GM13976 (cell line): Measurements from ENCODE around the gene IMMP2L.

ENCODE experiments used
- DNase-seq: peaks from one replicate; pipeline ENCODE4 v3.0.0; 2012; ENCODE audit warnings: low spot score
- in situ Hi-C: fragments of 300-500 bp; cut with MboI; formaldehyde crosslinking; loops from one replicate; pipeline ENCODE4 v1.12.0; 2022; ENCODE audit warnings: low sequenced_read_pairs, mixed read lengths, inconsistent platforms; ENCODE audit not compliant: unreplicated experiment
- TF ChIP-seq, protein P1 (sequence below): IDR thresholded peaks from 2 replicates; pipeline ENCODE4 v1.5.1; 2012; ENCODE audit warnings: borderline replicate concordance, mild to moderate bottlenecking; ENCODE audit not compliant: insufficient read depth; ENCODE audit errors: extremely low read depth, missing control alignments, control extremely low read depth

The IMMP2L gene

DNA sequence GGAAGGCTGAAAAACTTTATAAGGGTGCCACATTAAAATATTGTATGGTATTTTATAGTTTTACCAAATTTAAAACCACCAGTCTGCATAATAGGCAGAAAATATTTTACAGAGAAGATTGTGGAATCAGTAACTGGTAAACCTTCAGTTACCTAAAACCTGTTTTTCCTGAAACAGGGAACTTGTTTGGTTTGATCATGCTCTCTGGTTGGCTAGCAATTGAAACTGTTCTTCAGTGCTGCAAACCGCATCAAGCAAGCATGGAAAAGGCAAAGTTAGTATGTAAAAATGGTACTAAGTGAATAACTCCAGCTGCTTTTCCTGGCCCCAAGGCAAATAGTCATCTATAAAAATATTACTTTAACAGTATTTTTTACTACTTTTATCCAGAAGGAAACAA, 788.2 kb downstream of the IMMP2L start:
- no peak for DNase-seq
- in situ Hi-C loops: no loop called here
- TF ChIP-seq, protein P1, sequence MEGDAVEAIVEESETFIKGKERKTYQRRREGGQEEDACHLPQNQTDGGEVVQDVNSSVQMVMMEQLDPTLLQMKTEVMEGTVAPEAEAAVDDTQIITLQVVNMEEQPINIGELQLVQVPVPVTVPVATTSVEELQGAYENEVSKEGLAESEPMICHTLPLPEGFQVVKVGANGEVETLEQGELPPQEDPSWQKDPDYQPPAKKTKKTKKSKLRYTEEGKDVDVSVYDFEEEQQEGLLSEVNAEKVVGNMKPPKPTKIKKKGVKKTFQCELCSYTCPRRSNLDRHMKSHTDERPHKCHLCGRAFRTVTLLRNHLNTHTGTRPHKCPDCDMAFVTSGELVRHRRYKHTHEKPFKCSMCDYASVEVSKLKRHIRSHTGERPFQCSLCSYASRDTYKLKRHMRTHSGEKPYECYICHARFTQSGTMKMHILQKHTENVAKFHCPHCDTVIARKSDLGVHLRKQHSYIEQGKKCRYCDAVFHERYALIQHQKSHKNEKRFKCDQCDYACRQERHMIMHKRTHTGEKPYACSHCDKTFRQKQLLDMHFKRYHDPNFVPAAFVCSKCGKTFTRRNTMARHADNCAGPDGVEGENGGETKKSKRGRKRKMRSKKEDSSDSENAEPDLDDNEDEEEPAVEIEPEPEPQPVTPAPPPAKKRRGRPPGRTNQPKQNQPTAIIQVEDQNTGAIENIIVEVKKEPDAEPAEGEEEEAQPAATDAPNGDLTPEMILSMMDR: no peak

DNA sequence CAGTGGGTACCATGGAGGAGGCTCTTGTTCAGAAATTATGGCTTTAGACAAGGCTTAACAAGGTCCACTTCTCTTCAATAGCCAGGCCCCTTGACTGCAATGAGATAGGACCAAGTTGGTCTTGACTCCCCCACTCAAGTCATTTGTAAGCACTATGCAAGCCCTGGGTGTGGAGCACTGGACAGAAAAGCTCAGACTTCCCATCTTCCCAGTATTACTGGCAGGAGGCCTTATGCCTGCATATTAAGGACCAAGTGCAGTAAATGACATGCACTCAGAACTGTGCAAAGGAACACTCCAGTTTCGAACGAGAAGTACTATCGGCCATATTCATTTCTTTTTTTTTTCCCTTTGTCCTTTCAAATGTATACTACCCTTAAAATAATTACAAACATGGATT, 789.7 kb downstream of the IMMP2L start:
- TF ChIP-seq, protein P1: no peak
- DNase-seq: no peak
- in situ Hi-C loops: no loop called here

DNA sequence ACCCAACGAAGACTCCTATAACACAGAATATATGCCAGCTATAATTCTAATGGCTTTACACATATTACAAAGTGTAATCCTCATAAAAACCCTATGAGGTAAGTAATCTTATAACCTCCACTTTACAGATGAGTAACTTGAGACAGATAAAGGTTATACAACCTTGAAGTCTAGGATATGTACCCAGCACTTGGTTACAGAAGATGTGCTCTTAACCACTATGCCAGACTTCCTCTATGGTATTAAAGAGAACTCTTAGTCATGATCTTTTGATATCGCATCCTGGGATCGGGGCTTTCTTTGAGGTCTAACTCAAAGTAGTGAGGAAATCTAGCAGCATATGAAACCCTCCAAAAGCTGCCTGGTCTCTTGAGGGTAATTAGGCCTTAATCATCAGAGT, 790.6 kb downstream of the IMMP2L start:
- in situ Hi-C loops: no loop called here
- DNase-seq: no peak
- TF ChIP-seq, protein P1: no peak

DNA sequence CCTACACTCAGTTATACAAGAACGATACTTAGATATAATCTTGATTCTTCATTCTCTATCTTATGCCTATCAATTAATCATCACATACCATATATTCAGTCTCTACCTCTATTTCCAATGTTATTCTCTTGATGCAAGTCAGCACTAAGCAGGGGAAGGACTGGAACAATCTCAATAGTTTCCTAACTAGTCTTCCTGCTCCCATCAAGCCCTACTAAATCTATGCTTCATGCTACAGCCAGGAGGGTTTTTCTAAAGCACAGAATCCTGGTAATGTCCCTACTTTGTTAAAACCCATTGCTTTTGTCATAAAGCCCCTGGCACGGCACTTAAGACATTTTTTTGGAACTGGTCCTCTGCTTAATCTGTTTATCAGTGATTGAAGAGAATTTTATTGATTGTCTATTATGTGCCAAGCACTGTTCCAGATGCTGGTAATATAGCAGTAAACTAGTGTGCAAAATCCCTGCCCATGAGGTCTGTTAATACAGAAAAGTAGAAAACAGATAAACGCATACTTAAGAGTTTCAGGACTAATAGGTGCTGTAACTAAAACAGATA, 794.7 kb downstream of the IMMP2L start:
- in situ Hi-C loops: no loop called here
- TF ChIP-seq, protein P1: no peak
- no peak for DNase-seq

DNA sequence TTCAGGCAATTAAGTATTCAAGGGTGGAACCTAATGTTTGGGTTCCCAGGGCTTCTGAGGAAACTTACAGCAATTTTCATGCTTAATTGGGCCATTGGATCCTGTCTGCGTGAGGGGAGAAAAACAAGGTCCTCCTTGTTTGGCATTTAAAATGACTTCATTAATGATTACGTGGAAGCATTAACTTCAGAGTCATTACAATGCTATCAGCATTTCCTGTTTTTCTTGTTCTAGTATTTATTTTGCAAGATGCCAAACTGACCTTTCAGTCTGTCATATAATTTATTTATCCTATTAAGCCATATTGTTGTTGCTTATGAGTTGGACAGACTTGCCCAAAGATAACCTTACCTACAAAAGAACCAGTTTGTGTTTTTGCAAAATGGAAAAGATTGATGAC, 795.4 kb downstream of the IMMP2L start:
- in situ Hi-C loops: no loop called here
- no peak for DNase-seq

DNA sequence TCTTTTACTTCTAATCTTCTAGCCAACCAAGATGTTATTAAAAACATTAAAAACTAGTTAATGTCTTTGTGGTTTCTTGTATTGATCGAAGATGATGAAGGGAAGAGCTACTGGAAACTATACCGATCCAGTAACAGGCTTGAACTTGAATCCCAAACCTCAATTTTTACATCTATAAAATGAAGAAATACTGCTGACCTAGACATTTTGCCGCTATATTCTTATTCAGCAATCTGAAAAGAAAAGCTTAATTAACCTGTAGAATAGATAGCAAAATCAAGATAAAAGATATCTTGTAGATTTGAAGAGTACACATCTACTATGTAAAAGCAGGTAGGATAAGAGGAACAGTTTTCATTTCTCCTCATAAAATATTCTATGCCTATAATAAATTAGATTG, 797.4 kb downstream of the IMMP2L start:
- in situ Hi-C loops: no loop called here
- TF ChIP-seq, protein P1: no peak

More for the DNA sequence above, 795.4 kb downstream of the IMMP2L start:
- TF ChIP-seq, protein P1: no peak

More for the DNA sequence above, 797.4 kb downstream of the IMMP2L start:
- DNase-seq: no peak
